BJ (cell line): ENCODE measurements around the gene CHCHD3. TPM values are rescaled to one million over a fixed set of nuclear protein-coding genes. Genes with fewer than 3 reads are reported as not detected.
A peak's percentile ranks its signal among the peaks of the same experiment; 100 is the strongest.

ENCODE experiments used
- CTCF ChIA-PET: fragments of 350-600 bp; formaldehyde crosslinking; extraction: SDS; loops from one replicate; lab custom pipeline; 2021; ENCODE audit warnings: antibody characterized with exemption, inconsistent platforms; lab: Yijun Ruan, JAX
- POLR2A ChIA-PET: fragments of 300-600 bp; sonication (Branson Sonifier 250); formaldehyde crosslinking; extraction: SDS; loops from one replicate; lab custom pipeline; 2021; ENCODE audit warnings: antibody characterized with exemption; lab: Charles Lee
- DNase-seq: peaks from one replicate; pipeline ENCODE4 v3.0.0-alpha.2; 2011; ENCODE audit warnings: low read depth
- H3K27me3 ChIP-seq: 2 replicates; pipeline ENCODE4 v1.6.0; 2011; ENCODE audit warnings: low read length; ENCODE audit not compliant: control insufficient read depth, insufficient read depth
- H3K36me3 ChIP-seq: 2 replicates; pipeline ENCODE4 v1.5.1; 2011; ENCODE audit warnings: low read length; ENCODE audit not compliant: control insufficient read depth, insufficient read depth
- H3K4me3 ChIP-seq: 2 replicates; pipeline ENCODE4 v1.5.1; 2011; ENCODE audit warnings: low read depth, mild to moderate bottlenecking, control low read depth, low read length
- CTCF ChIP-seq: IDR thresholded peaks from 2 replicates; pipeline ENCODE4 v1.5.1; 2011; ENCODE audit warnings: low read depth, mild to moderate bottlenecking, control low read depth, inconsistent platforms, low read length, moderate library complexity; ENCODE audit not compliant: insufficient read depth
- polyA plus RNA-seq: library from polyadenylated mRNA; depleted of rRNA; stranded (reverse); fragments of >200 nt; gene quantifications from 2 replicates; pipeline ENCODE4 v1.2.3, GENCODE V29; 2011

The CHCHD3 gene
- polyA plus RNA-seq, 1 experiment, result 47.2 TPM

GRCh38 chr7:133060004-133060403, 21.9 kb downstream of the CHCHD3 start:
- no peaks in the 10 kb centered on the region for H3K27me3 ChIP-seq
- CTCF ChIA-PET, result no interaction called here
- no peaks in the 10 kb centered on the region for H3K36me3 ChIP-seq
- no peak overlapping the region for H3K4me3 ChIP-seq
- DNase-seq, result no peak
- POLR2A ChIA-PET, result no interaction called here
- TF ChIP-seq CTCF, result no peak

- TF ChIP-seq CTCF, result no peak
- no peaks in the 10 kb centered on the region for H3K36me3 ChIP-seq
- no peak for DNase-seq
- ChIA-PET CTCF (no interaction called here), POLR2A (no interaction called here)
- H3K27me3 ChIP-seq, result no peaks in the 10 kb centered on the region
- no peak overlapping the region for H3K4me3 ChIP-seq
Observed at GRCh38 chr7:133059263-133059662, 22.6 kb downstream of the CHCHD3 start.

- ChIA-PET POLR2A (no interaction called here), CTCF (interaction anchor here (0.5 to 0.6 kb wide), 2 partner anchors 15 to 21 kb away, joined by 3 read pairs; no protein-coding TSS in a partner anchor)
- no peak overlapping the region for H3K4me3 ChIP-seq
- TF ChIP-seq CTCF, result no peak
- no peak for DNase-seq
- no peaks in the 10 kb centered on the region for H3K27me3 ChIP-seq
- H3K36me3 ChIP-seq, result no peaks in the 10 kb centered on the region
Observed at GRCh38 chr7:133056370-133057238, 25.3 kb downstream of the CHCHD3 start.

GRCh38 chr7:133054162-133054840, 27.6 kb downstream of the CHCHD3 start:
- DNase-seq, result no peak
- ChIA-PET CTCF (interaction anchor here (0.6 to 1.3 kb wide), 2 partner anchors 29 to 380 kb away, joined by 3 to 4 read pairs; no protein-coding TSS in a partner anchor), POLR2A (no interaction called here)
- TF ChIP-seq CTCF, result no peak
- Histone ChIP-seq H3K27me3 (no peaks in the 10 kb centered on the region), H3K4me3 (no peak overlapping the region), H3K36me3 (no peaks in the 10 kb centered on the region)

GRCh38 chr7:133053321-133053891, 28.5 kb downstream of the CHCHD3 start:
- CTCF ChIA-PET, result interaction anchor here (0.7 to 1.3 kb wide), 2 partner anchors 16 to 318 kb away, joined by 3 to 4 read pairs; no protein-coding TSS in a partner anchor
- DNase-seq, result peak; percentile 92
- H3K36me3 ChIP-seq, result no peaks in the 10 kb centered on the region
- no peaks in the 10 kb centered on the region for H3K27me3 ChIP-seq
- TF ChIP-seq CTCF, result no peak
- POLR2A ChIA-PET, result no interaction called here
- no peak overlapping the region for H3K4me3 ChIP-seq
